ENCODE results near the gene MCTP2.

MCTP2 gene

GRCh38 chr15:94324117-94324826, 92.9 kb downstream of the MCTP2 start:
- H4K8ac ChIP-seq (ENCODE audit: low read depth, low read length): no peak overlapping the region
- H2BK15ac ChIP-seq (ENCODE audit: low read length): no peak overlapping the region
- no peak overlapping the region for H3K14ac ChIP-seq (ENCODE audit: low read length)
- H3K4ac ChIP-seq (ENCODE audit: low read length): no peak overlapping the region
- no peak overlapping the region for H2BK120ac ChIP-seq (ENCODE audit: low read depth, low read length)
- H3K27me3 ChIP-seq (ENCODE audit: control insufficient read depth in 3 of 3, insufficient read depth in 3 of 3, low read depth in 1 of 3, low read length in 3 of 3): peaks cover 0 to 5% (median 0%) of the 10 kb centered on the region in 3 experiments
- no peak overlapping the region for H3K4me3 ChIP-seq (ENCODE audit: low read length in 2 of 2)
- no peak overlapping the region for H3K18ac ChIP-seq (ENCODE audit: low read length)
- H2AK5ac ChIP-seq (ENCODE audit: low read depth, low read length): no peak overlapping the region
- no peaks in the 10 kb centered on the region for H3K79me1 ChIP-seq (ENCODE audit: low read depth, low read length)
- H3K27ac ChIP-seq (replicated peaks; ENCODE audit: low read length): no peak overlapping the region
- peaks cover 0 to 1% of the 10 kb centered on the region in 2 donors for H3K4me1 ChIP-seq (ENCODE audit: control insufficient read depth in 2 of 2, insufficient read depth in 1 of 2, low read depth in 1 of 2, low read length in 2 of 2)
- peak overlapping the region; percentile 90 for H2AFZ ChIP-seq (ENCODE audit: low read length)
- DNase-seq (ENCODE audit: low spot score): peak; percentile 61
- H2BK5ac ChIP-seq (ENCODE audit: low read length): no peak overlapping the region
- H3K4me2 ChIP-seq (ENCODE audit: insufficient read depth, low read length, poor library complexity, severe bottlenecking): no peak overlapping the region
- H4K91ac ChIP-seq (ENCODE audit: low read depth, low read length, poor library complexity): no peak overlapping the region
- no peak overlapping the region for H3K23ac ChIP-seq (ENCODE audit: low read depth, low read length, poor library complexity)
- no CpG with 5 or more reads among the region's 17 CpGs for WGBS, 2 donors (ENCODE audit: extremely low coverage in 2 of 2, insufficient read length in 2 of 2, insufficient replicate concordance in 1 of 2)
- H3K9ac ChIP-seq (ENCODE audit: low read depth, low read length, poor library complexity): no peak overlapping the region
- H3K36me3 ChIP-seq (replicated peaks in 1 of 2; ENCODE audit: control insufficient read depth in 2 of 2, insufficient read depth in 2 of 2, low read length in 2 of 2): no peaks in the 10 kb centered on the region
- H3K9me3 ChIP-seq (replicated peaks in 1 of 2; ENCODE audit: control insufficient read depth in 2 of 2, insufficient read depth in 1 of 2, low read depth in 1 of 2, low read length in 2 of 2): no peaks in the 10 kb centered on the region
- no peak overlapping the region for H2BK12ac ChIP-seq (ENCODE audit: low read length)

GRCh38 chr15:94324835-94325767, 93.7 kb downstream of the MCTP2 start:
- Histone ChIP-seq H3K23ac (ENCODE audit: low read depth, low read length, poor library complexity) (no peak overlapping the region), H3K4me2 (ENCODE audit: insufficient read depth, low read length, poor library complexity, severe bottlenecking) (no peak overlapping the region), H3K4me3 (ENCODE audit: low read length in 2 of 2) (no peak overlapping the region), H3K27me3 (ENCODE audit: control insufficient read depth in 3 of 3, insufficient read depth in 3 of 3, low read depth in 1 of 3, low read length in 3 of 3) (peaks cover 0 to 5% (median 0%) of the 10 kb centered on the region in 3 experiments), H3K27ac (replicated peaks; ENCODE audit: low read length) (no peak overlapping the region), H2AFZ (ENCODE audit: low read length) (no peak overlapping the region), H2AK5ac (ENCODE audit: low read depth, low read length) (no peak overlapping the region), H2BK15ac (ENCODE audit: low read length) (no peak overlapping the region), H2BK120ac (ENCODE audit: low read depth, low read length) (no peak overlapping the region), H2BK12ac (ENCODE audit: low read length) (no peak overlapping the region), H2BK5ac (ENCODE audit: low read length) (no peak overlapping the region), H3K36me3 (replicated peaks in 1 of 2; ENCODE audit: control insufficient read depth in 2 of 2, insufficient read depth in 2 of 2, low read length in 2 of 2) (no peaks in the 10 kb centered on the region), H3K4ac (ENCODE audit: low read length) (no peak overlapping the region), H4K91ac (ENCODE audit: low read depth, low read length, poor library complexity) (no peak overlapping the region), H4K8ac (ENCODE audit: low read depth, low read length) (no peak overlapping the region), H3K9ac (ENCODE audit: low read depth, low read length, poor library complexity) (no peak overlapping the region), H3K79me1 (ENCODE audit: low read depth, low read length) (no peaks in the 10 kb centered on the region), H3K18ac (ENCODE audit: low read length) (no peak overlapping the region), H3K4me1 (ENCODE audit: control insufficient read depth in 2 of 2, insufficient read depth in 1 of 2, low read depth in 1 of 2, low read length in 2 of 2) (peaks cover 0 to 1% of the 10 kb centered on the region in 2 donors), H3K9me3 (replicated peaks in 1 of 2; ENCODE audit: control insufficient read depth in 2 of 2, insufficient read depth in 1 of 2, low read depth in 1 of 2, low read length in 2 of 2) (no peaks in the 10 kb centered on the region), H3K14ac (ENCODE audit: low read length) (no peak overlapping the region)
- no peak for DNase-seq (ENCODE audit: low spot score)
- no CpG with 5 or more reads among the region's 15 CpGs for WGBS, 2 donors (ENCODE audit: extremely low coverage in 2 of 2, insufficient read length in 2 of 2, insufficient replicate concordance in 1 of 2)

GRCh38 chr15:94327356-94327936, 96.1 kb downstream of the MCTP2 start:
- H3K14ac ChIP-seq (ENCODE audit: low read length): no peak overlapping the region
- H3K4ac ChIP-seq (ENCODE audit: low read length): no peak overlapping the region
- no peak overlapping the region for H3K18ac ChIP-seq (ENCODE audit: low read length)
- H3K4me2 ChIP-seq (ENCODE audit: insufficient read depth, low read length, poor library complexity, severe bottlenecking): no peak overlapping the region
- H3K4me3 ChIP-seq (ENCODE audit: low read length in 2 of 2): no peak overlapping the region
- H3K9me3 ChIP-seq (replicated peaks in 1 of 2; ENCODE audit: control insufficient read depth in 2 of 2, insufficient read depth in 1 of 2, low read depth in 1 of 2, low read length in 2 of 2): no peaks in the 10 kb centered on the region
- H2BK5ac ChIP-seq (ENCODE audit: low read length): no peak overlapping the region
- H3K27me3 ChIP-seq (ENCODE audit: control insufficient read depth in 3 of 3, insufficient read depth in 3 of 3, low read depth in 1 of 3, low read length in 3 of 3): peaks cover 0 to 2% (median 0%) of the 10 kb centered on the region in 3 experiments
- no peaks in the 10 kb centered on the region for H3K36me3 ChIP-seq (replicated peaks in 1 of 2; ENCODE audit: control insufficient read depth in 2 of 2, insufficient read depth in 2 of 2, low read length in 2 of 2)
- H2BK12ac ChIP-seq (ENCODE audit: low read length): no peak overlapping the region
- H2BK120ac ChIP-seq (ENCODE audit: low read depth, low read length): no peak overlapping the region
- no peak overlapping the region for H3K9ac ChIP-seq (ENCODE audit: low read depth, low read length, poor library complexity)
- no peak overlapping the region for H4K8ac ChIP-seq (ENCODE audit: low read depth, low read length)
- no peak overlapping the region for H4K91ac ChIP-seq (ENCODE audit: low read depth, low read length, poor library complexity)
- WGBS, 2 donors (ENCODE audit: extremely low coverage in 2 of 2, insufficient read length in 2 of 2, insufficient replicate concordance in 1 of 2): no CpG with 5 or more reads among the region's 2 CpGs
- H3K23ac ChIP-seq (ENCODE audit: low read depth, low read length, poor library complexity): no peak overlapping the region
- H3K27ac ChIP-seq (replicated peaks; ENCODE audit: low read length): no peak overlapping the region
- H2AK5ac ChIP-seq (ENCODE audit: low read depth, low read length): no peak overlapping the region
- no peaks in the 10 kb centered on the region for H3K79me1 ChIP-seq (ENCODE audit: low read depth, low read length)
- DNase-seq (ENCODE audit: low spot score): no peak
- no peak overlapping the region for H2AFZ ChIP-seq (ENCODE audit: low read length)
- peaks cover 0 to 1% of the 10 kb centered on the region in 2 donors for H3K4me1 ChIP-seq (ENCODE audit: control insufficient read depth in 2 of 2, insufficient read depth in 1 of 2, low read depth in 1 of 2, low read length in 2 of 2)
- H2BK15ac ChIP-seq (ENCODE audit: low read length): no peak overlapping the region

GRCh38 chr15:94331731-94332130, 100.4 kb downstream of the MCTP2 start:
- no peak overlapping the region for H3K4me3 ChIP-seq (ENCODE audit: low read length in 2 of 2)
- WGBS, 2 donors (ENCODE audit: extremely low coverage in 2 of 2, insufficient read length in 2 of 2, insufficient replicate concordance in 1 of 2): no CpG with 5 or more reads among the region's 3 CpGs

More at GRCh38 chr15:94331731-94332130, 100.4 kb downstream of the MCTP2 start:
- Histone ChIP-seq H3K4ac (ENCODE audit: low read length) (no peak overlapping the region), H3K27ac (replicated peaks; ENCODE audit: low read length) (no peak overlapping the region), H3K4me1 (ENCODE audit: control insufficient read depth in 2 of 2, insufficient read depth in 1 of 2, low read depth in 1 of 2, low read length in 2 of 2) (peaks cover under 1 to 4% of the 10 kb centered on the region in 2 donors), H3K4me2 (ENCODE audit: insufficient read depth, low read length, poor library complexity, severe bottlenecking) (no peak overlapping the region), H2BK15ac (ENCODE audit: low read length) (no peak overlapping the region), H3K36me3 (replicated peaks in 1 of 2; ENCODE audit: control insufficient read depth in 2 of 2, insufficient read depth in 2 of 2, low read length in 2 of 2) (no peaks in the 10 kb centered on the region), H2BK5ac (ENCODE audit: low read length) (no peak overlapping the region), H2BK12ac (ENCODE audit: low read length) (no peak overlapping the region), H4K8ac (ENCODE audit: low read depth, low read length) (no peak overlapping the region), H4K91ac (ENCODE audit: low read depth, low read length, poor library complexity) (no peak overlapping the region), H3K18ac (ENCODE audit: low read length) (no peak overlapping the region), H3K27me3 (ENCODE audit: control insufficient read depth in 3 of 3, insufficient read depth in 3 of 3, low read depth in 1 of 3, low read length in 3 of 3) (no peaks in the 10 kb centered on the region), H2AFZ (ENCODE audit: low read length) (no peak overlapping the region), H2BK120ac (ENCODE audit: low read depth, low read length) (no peak overlapping the region), H3K14ac (ENCODE audit: low read length) (no peak overlapping the region), H3K23ac (ENCODE audit: low read depth, low read length, poor library complexity) (no peak overlapping the region), H2AK5ac (ENCODE audit: low read depth, low read length) (no peak overlapping the region), H3K79me1 (ENCODE audit: low read depth, low read length) (no peaks in the 10 kb centered on the region), H3K9me3 (replicated peaks in 1 of 2; ENCODE audit: control insufficient read depth in 2 of 2, insufficient read depth in 1 of 2, low read depth in 1 of 2, low read length in 2 of 2) (no peaks in the 10 kb centered on the region), H3K9ac (ENCODE audit: low read depth, low read length, poor library complexity) (no peak overlapping the region)
- no peak for DNase-seq (ENCODE audit: low spot score)
